AG04449 (cell line): ENCODE measurements around the gene SPATA45.
A peak's percentile ranks its signal among the peaks of the same experiment; 100 is the strongest.
"Not testable (repeated sequence)": the region's sequence is repeated elsewhere in the genome, so short reads cannot be mapped to it uniquely, and the experiment has no call there.

Experiments
- CTCF ChIA-PET: fragments of 350-600 bp; formaldehyde crosslinking; extraction: SDS; loops from one replicate; lab custom pipeline; 2021; ENCODE audit warnings: antibody characterized with exemption; lab: Yijun Ruan, JAX
- POLR2A ChIA-PET: fragments of 400-600, 350-600 bp; formaldehyde crosslinking; extraction: SDS; loops from one replicate; lab custom pipeline; 2020; ENCODE audit warnings: antibody characterized with exemption, inconsistent platforms; lab: Yijun Ruan, JAX
- DNase-seq: peaks from one replicate; pipeline ENCODE4 v3.0.0-alpha.2; 2010; ENCODE audit warnings: low read depth, low spot score
- H3K4me3 ChIP-seq: 2 replicates; pipeline ENCODE4 v1.5.1; 2011; ENCODE audit warnings: low read depth, mild to moderate bottlenecking, control low read depth, low read length
- CTCF ChIP-seq: IDR thresholded peaks from one replicate; pipeline ENCODE4 v1.5.1; 2011; ENCODE audit warnings: mild to moderate bottlenecking, moderate library complexity, low read length, control low read depth, inconsistent platforms; ENCODE audit not compliant: insufficient read depth; ENCODE audit errors: missing control alignments

Gene SPATA45

GRCh38 chr1:212858461-212859265, 11.2 kb upstream of the SPATA45 start:
- POLR2A ChIA-PET, result interaction anchor here (1.3 to 1.6 kb wide), 2 partner anchors 44 to 67 kb away, joined by 3 to 6 read pairs; partner anchors contain the start of genes NSL1 and TATDN3
- no peak for TF ChIP-seq CTCF
- CTCF ChIA-PET, result interaction anchor here (1.0 to 1.3 kb wide), 4 partner anchors 56 to 138 kb away, joined by 3 read pairs; no protein-coding TSS in a partner anchor
- H3K4me3 ChIP-seq, result peak overlapping the region; percentile 78
- no peak for DNase-seq

GRCh38 chr1:212857992-212858460, 10.6 kb upstream of the SPATA45 start, which contains the start of gene FLVCR1:
FLVCR1 (plus strand) TSS chr1:212858275; CDS start chr1:212858453, 178 bp downstream.
- DNase-seq, result peak; percentile 65
- CTCF ChIA-PET, result interaction anchor here (1.0 to 1.3 kb wide), 3 partner anchors 55 to 139 kb away, joined by 3 read pairs; no protein-coding TSS in a partner anchor

GRCh38 chr1:212856755-212857154, 9.3 kb upstream of the SPATA45 start:
- DNase-seq, result no peak
- peak overlapping the region; percentile 78; the same call in 1 of the 2 replicates for H3K4me3 ChIP-seq
- ChIA-PET CTCF (interaction anchor here (0.6 to 1.1 kb wide), 2 partner anchors 10 to 42 kb away, joined by 3 read pairs; no protein-coding TSS in a partner anchor), POLR2A (interaction anchor here (0.6 kb wide), 1 partner anchor 231 kb away, joined by 7 read pairs; no protein-coding TSS in a partner anchor)
- no peak for TF ChIP-seq CTCF

More at GRCh38 chr1:212857992-212858460, 10.6 kb upstream of the SPATA45 start, which contains the start of gene FLVCR1:
- H3K4me3 ChIP-seq, result peak within 1 kb of the TSS; percentile 78
- TF ChIP-seq CTCF, result no peak
- POLR2A ChIA-PET, result interaction anchor here (1.3 to 1.6 kb wide), 2 partner anchors 43 to 67 kb away, joined by 3 to 6 read pairs; partner anchors contain the start of genes NSL1 and TATDN3

GRCh38 chr1:212853658-212854057, 6.2 kb upstream of the SPATA45 start:
- no peak for TF ChIP-seq CTCF
- H3K4me3 ChIP-seq, result no peak overlapping the region
- no peak for DNase-seq
- CTCF ChIA-PET, result interaction anchor here (0.6 kb wide), 1 partner anchor 79 kb away, joined by 3 read pairs; no protein-coding TSS in a partner anchor
- POLR2A ChIA-PET, result no interaction called here

- no peak for TF ChIP-seq CTCF
- ChIA-PET CTCF (no interaction called here), POLR2A (no interaction called here)
- no peak for DNase-seq
- no peak overlapping the region for H3K4me3 ChIP-seq
Observed at GRCh38 chr1:212852105-212852688, 4.7 kb upstream of the SPATA45 start.

GRCh38 chr1:212844521-212844920, 2.9 kb downstream of the SPATA45 start:
- DNase-seq, CTCF ChIA-PET, H3K4me3 ChIP-seq: not testable (repeated sequence)
- POLR2A ChIA-PET, result interaction anchor here (0.7 kb wide), 1 partner anchor 27 kb away, joined by 3 read pairs; no protein-coding TSS in a partner anchor
